ENCODE measurements around the gene SNRPA.

DNA sequence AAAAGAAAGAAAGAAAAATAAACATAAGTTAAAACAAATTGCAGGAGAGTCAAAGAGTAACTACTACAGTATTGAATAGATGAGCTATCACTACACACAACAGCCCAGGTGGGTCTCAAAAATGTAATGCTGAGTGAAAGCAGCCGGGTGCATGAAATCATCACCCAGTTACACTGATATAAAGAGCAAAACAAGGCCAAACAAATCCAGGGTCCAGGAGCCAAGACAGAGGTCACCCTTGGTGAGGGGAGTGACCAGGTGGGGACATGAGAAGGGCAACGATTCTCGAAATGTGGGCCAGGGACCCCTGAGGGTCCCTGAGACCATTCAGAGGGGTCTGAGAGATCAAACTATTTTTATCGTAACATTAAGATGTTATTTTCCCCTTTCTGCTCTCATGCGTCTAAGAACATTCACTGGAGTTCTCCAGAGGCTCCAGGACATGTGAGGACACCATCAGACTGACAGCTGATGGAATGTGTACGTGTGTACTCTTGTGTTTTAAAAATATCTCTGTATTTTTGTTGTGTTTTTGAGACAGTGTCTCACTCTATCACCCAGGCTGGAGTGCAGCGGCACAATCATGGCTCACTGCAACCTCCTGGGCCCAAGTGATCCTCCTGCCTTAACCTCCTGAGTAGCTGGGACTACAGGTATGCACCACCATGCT is 44.9 kb upstream of the SNRPA start:
- TF ChIP-seq EZH2 (IDR thresholded peaks at IDR 0.05; ENCODE audit: borderline replicate concordance, insufficient read depth, low read depth, low read length, poor library complexity, severe bottlenecking), result no peak
- TF ChIP-seq, protein P1, sequence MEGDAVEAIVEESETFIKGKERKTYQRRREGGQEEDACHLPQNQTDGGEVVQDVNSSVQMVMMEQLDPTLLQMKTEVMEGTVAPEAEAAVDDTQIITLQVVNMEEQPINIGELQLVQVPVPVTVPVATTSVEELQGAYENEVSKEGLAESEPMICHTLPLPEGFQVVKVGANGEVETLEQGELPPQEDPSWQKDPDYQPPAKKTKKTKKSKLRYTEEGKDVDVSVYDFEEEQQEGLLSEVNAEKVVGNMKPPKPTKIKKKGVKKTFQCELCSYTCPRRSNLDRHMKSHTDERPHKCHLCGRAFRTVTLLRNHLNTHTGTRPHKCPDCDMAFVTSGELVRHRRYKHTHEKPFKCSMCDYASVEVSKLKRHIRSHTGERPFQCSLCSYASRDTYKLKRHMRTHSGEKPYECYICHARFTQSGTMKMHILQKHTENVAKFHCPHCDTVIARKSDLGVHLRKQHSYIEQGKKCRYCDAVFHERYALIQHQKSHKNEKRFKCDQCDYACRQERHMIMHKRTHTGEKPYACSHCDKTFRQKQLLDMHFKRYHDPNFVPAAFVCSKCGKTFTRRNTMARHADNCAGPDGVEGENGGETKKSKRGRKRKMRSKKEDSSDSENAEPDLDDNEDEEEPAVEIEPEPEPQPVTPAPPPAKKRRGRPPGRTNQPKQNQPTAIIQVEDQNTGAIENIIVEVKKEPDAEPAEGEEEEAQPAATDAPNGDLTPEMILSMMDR (IDR thresholded peaks at IDR 0.05), result no peak

Measured in B cell (primary cell).